Lung (tissue), 12 donors: ENCODE results near the gene GRID1. TPM values are rescaled to one million over a fixed set of nuclear protein-coding genes. Genes with fewer than 3 reads are reported as not detected.

Experiments used
- ATAC-seq: fragments of 200-7000 bp; cut with Tn5 transposase; one replicate; pipeline ENCODE4 v1.9.1; 2020; ENCODE audit warnings: moderate number of reproducible peaks; ENCODE audit not compliant: insufficient read depth, low FRiP score
- DNase-seq, 3 donors: peaks; one replicate each; pipeline ENCODE4 v3.0.0-alpha.2; 2013 to 2017
- H3K27ac ChIP-seq, 2 donors: one replicate each; pipeline ENCODE4 v1.5.1; 2013; ENCODE audit warnings: mild to moderate bottlenecking in 2 of 2, moderate library complexity in 2 of 2, control low read depth in 1 of 2, inconsistent platforms in 1 of 2, low read depth in 1 of 2, low read length in 1 of 2
- H3K27me3 ChIP-seq, 3 donors: one replicate each; pipeline ENCODE4 v1.5.1; 2013; ENCODE audit warnings: low read length in 2 of 3; ENCODE audit not compliant: control insufficient read depth in 3 of 3, insufficient read depth in 3 of 3
- H3K36me3 ChIP-seq, 4 donors: one replicate each; pipeline ENCODE4 v1.5.1; 2013; ENCODE audit warnings: low read length in 4 of 4, mild to moderate bottlenecking in 1 of 4, moderate library complexity in 1 of 4; ENCODE audit not compliant: control insufficient read depth in 4 of 4, insufficient read depth in 4 of 4
- H3K4me1 ChIP-seq, 5 donors: one replicate each; pipeline ENCODE4 v1.5.1; 2013; ENCODE audit warnings: low read length in 5 of 5, mild to moderate bottlenecking in 2 of 5, moderate library complexity in 1 of 5; ENCODE audit not compliant: control insufficient read depth in 5 of 5, insufficient read depth in 5 of 5
- H3K4me3 ChIP-seq: one replicate; pipeline ENCODE4 v1.5.1; 2013; ENCODE audit warnings: mild to moderate bottlenecking, control low read depth, moderate library complexity
- H3K9ac ChIP-seq, 2 donors: one replicate each; pipeline ENCODE4 v1.5.1; 2013; ENCODE audit warnings: low read length in 2 of 2, control low read depth in 1 of 2; ENCODE audit not compliant: insufficient read depth in 1 of 2
- H3K9me3 ChIP-seq, 4 donors: one replicate each; pipeline ENCODE4 v1.5.1; 2013; ENCODE audit warnings: low read length in 3 of 4, mild to moderate bottlenecking in 1 of 4, moderate library complexity in 1 of 4; ENCODE audit not compliant: control insufficient read depth in 4 of 4, insufficient read depth in 3 of 4
- CTCF ChIP-seq: IDR thresholded peaks from 2 replicates; pipeline ENCODE4 v1.5.1; 2012; ENCODE audit warnings: mild to moderate bottlenecking; ENCODE audit errors: control extremely low read depth, extremely low read depth
- WGBS, 2 donors: extraction: QIAGEN DNeasy Blood & Tissue Kit; methylation state at CpG; one replicate each; pipeline ENCODE4 v1.1.7; 2013; 5-methylcytosine and 5-hydroxymethylcytosine counted together
- polyA plus RNA-seq, 2 donors: library from polyadenylated mRNA; stranded (reverse); fragments of 200-250 nt; gene quantifications; one replicate each; pipeline ENCODE4 v1.2.1, GENCODE V29; 2013
- total RNA-seq, 2 donors: library from RNA; depleted of rRNA in 1 of 2; stranded (reverse); fragments of >200 nt in 1 of 2; gene quantifications; one replicate each; pipeline ENCODE4 v1.2.1, GENCODE V29; 2014 to 2021
- donor health status: control.
- donor health status: control.
- donor health status: Bipolar disorder and iron deficiency.
- donor health status: healthy.
- donor health status: DM: yes; HTN: yes; CAD: no.

Gene GRID1
- total and polyA plus RNA-seq, 4 donors, result 1.1 to 3.6 (median 2.2) TPM

GRCh38 chr10:86329093-86329710 lies 37.4 kb downstream of the GRID1 start:
- no peaks in the 10 kb centered on the region for H3K36me3 ChIP-seq
- no peak for TF ChIP-seq CTCF
- H3K4me1 ChIP-seq, result no peaks in the 10 kb centered on the region
- no peak overlapping the region for H3K9ac ChIP-seq
- 84 to 91% methylated on average over 7 of the region's 7 CpGs for WGBS, 2 donors
- DNase-seq, result no peak
- H3K27me3 ChIP-seq, result no peaks in the 10 kb centered on the region
- H3K27ac ChIP-seq, result no peak overlapping the region
- no peak overlapping the region for H3K4me3 ChIP-seq
- no peaks in the 10 kb centered on the region for H3K9me3 ChIP-seq
- no peak for ATAC-seq

DNA sequence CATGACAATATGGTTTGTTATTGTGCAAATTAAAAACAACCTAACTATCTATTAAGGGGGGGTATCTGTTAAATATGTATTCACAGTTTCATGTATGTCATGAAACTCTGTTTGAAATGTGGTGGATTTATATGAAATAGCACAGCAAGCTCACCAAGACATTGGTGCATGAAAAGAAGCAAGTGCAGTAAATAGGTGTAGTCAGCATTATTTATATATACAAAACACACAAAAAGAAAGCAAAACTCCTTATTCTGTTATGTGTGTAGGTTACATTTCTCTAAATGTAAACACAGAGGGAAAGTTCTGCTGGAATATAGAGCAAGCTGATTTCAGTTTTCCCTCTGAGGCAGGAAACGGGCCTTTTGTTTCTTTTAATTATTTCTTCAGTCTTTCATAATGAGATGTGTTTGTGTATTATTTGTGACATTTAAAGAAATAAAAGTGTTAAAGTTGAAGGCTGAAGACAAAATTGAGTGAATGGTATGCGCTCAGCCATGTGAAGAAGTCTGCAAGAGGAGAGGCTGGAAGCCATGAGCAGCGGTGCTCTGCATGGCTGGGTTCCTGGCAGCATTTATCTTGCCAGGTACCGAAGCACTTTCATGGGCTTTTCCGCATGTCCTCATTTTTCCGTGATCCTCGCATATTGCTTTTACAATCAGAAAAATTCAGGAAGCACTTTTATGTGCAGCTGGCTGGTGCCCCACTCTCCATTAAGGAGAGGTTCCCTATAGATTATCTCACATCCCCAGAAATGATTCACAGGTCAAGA lies 38.5 kb downstream of the GRID1 start:
- H3K27me3 ChIP-seq, result no peaks in the 10 kb centered on the region
- H3K9ac ChIP-seq, result no peak overlapping the region
- ATAC-seq, result no peak
- H3K9me3 ChIP-seq, result no peaks in the 10 kb centered on the region
- no peak overlapping the region for H3K27ac ChIP-seq
- 79 to 87% methylated on average over 7 of the region's 7 CpGs for WGBS, 2 donors
- DNase-seq, result no peak
- no peak overlapping the region for H3K4me3 ChIP-seq
- H3K4me1 ChIP-seq, result no peaks in the 10 kb centered on the region
- no peaks in the 10 kb centered on the region for H3K36me3 ChIP-seq
- TF ChIP-seq CTCF, result no peak

GRCh38 chr10:86325158-86325557 lies 41.4 kb downstream of the GRID1 start:
- H3K36me3 ChIP-seq, result no peaks in the 10 kb centered on the region
- H3K27ac ChIP-seq, result no peak overlapping the region
- no peak overlapping the region for H3K9ac ChIP-seq
- TF ChIP-seq CTCF, result no peak
- no peaks in the 10 kb centered on the region for H3K9me3 ChIP-seq
- H3K4me1 ChIP-seq, result no peaks in the 10 kb centered on the region
- 73 to 80% methylated on average over 5 of the region's 5 CpGs for WGBS, 2 donors
- ATAC-seq (no peak), DNase-seq (no peak)
- no peak overlapping the region for H3K4me3 ChIP-seq
- H3K27me3 ChIP-seq, result no peaks in the 10 kb centered on the region
